HG03139 (cell line): ENCODE measurements around the gene ATXN7L1.

Experiments used
- ATAC-seq: cut with Tn5 transposase; IDR thresholded peaks from one replicate; pipeline ENCODE4 v1.9.1; 2021; ENCODE audit not compliant: unreplicated experiment

Gene ATXN7L1

DNA sequence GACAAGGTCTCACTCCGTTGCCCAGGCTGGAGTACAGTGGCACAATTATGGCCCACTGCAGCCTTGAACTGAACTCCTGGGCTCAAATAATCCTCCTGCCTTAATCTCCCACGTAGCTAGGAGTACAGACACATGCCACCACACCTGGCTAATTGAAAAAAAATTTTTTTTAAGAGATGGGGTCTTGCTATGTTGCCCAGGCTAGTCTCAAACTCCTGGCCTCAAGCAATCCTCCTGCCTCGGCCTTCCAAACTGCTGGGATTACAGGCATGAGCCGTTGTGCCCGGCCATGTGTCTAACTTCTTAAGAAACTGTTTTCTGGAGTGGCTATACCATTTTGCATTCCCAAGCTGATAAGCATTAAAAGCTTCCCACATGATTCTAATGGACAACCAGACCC, 285.6 kb downstream of the ATXN7L1 start:
- ATAC-seq: no peak

DNA sequence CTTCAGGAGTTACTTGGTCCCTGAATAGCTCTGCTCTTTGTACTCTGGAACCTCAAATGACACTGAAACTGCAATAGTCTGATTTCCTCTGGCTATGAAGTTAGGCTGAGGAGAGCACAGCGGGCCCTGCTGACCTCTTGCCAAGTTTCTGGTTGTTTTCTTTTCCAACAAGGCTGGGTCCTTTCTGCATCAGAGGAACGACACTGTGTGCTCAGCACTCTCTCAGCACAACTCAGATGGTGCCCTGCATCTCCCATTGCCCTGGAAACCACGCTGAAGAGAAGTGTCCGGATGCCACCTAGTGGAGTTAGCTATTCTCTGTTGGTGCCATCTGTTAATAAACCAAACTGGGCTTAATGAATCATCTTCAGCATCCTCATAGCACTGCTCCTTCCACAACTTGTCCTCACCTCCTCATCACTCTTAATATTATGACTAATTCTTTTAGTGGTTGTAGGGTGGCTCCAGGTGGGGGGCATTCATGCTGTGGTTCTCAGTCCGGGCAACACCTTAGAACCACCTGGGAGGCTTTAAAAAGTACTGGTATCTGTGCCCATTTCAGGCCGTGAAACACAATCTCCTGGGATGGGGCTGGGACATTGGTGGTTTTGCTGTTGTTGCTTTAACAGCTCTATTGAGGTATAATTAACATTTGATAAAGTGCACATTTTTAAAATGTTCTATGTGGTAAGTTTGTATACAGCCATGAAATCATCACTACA, 286.9 kb downstream of the ATXN7L1 start:
- ATAC-seq: peak; percentile 89

DNA sequence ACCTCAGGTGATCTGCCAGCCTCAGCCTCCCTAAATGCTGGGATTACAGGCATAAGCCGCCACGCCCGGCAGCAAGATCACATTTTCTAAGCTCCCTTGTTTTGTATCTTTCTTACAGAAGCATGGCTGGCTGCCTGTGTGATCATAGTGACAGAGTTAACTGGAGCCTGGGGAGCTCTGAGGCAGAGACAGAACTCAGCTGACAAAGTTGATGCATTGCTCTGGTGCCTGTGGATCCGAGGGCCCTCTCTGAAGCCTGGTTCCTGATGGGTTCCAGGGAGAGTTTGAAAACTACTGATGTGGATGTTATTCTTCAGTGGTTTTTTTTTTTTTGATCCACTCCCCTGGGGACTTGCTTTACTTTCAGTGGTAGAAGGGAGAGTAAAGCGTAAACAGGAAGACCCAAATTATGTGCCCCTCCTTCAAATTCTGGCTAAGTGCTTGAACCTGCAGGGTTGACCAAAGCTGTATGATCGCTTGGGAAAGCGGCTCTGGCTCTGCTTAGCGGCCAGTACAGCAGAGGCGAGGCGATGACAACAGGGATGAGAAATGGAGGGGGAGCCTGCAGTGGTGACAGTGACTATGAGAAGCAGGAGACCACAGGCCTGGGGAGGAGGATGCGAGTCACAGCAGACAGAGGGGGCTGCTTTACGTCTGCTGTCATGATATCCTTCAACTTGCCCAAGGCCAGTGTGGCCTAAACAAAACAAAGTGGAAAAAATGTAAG, 288.3 kb downstream of the ATXN7L1 start:
- no peak for ATAC-seq

DNA sequence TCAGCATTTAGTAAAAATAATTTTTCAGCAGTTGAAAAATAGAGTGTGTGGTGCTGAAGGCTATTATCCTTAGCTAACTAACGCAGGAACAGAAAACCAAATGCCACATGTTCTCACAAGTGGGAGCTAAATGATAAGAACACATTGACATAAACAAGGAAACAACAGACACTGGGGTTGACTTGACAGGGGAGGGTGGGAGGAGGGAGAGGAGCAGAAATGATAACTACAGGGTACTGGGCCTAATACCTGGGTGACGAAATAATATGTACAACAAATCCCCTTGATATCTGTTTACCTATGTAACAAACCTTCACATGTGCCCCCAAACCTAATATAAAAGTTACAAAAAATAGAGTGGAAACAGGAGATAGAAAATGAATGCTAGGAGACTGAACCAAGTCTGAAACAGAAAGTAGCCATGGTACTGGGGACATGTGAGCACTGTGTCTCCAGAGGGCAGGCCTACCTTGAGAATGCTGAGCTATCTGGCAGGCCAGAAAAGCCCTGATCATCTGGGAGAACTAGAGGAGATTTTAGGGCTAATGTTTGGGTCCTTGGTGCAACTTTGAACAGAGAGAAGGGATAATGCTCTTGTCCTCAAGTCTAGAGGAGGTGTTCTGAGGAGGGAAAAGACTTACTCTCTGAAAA, 290.4 kb downstream of the ATXN7L1 start:
- no peak for ATAC-seq

DNA sequence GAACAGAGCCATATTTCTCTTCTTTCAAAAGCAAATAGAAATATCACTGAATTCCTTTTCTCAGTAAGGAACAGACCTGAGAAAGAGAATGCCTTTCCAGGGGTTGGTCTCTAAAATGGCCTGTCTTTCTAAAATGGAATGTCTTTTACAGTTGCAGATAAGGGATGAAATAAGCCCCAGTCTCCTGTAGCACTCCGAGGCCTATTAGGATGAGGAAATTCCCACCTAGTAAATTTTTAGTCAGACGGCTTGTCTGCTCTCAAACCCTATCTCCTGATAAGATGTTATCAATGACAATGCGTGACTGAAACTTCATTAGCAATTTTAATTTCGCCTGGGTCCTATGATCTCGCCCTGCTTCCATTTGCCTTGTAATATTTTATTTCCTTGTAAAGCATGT, 292.2 kb downstream of the ATXN7L1 start:
- no peak for ATAC-seq

DNA sequence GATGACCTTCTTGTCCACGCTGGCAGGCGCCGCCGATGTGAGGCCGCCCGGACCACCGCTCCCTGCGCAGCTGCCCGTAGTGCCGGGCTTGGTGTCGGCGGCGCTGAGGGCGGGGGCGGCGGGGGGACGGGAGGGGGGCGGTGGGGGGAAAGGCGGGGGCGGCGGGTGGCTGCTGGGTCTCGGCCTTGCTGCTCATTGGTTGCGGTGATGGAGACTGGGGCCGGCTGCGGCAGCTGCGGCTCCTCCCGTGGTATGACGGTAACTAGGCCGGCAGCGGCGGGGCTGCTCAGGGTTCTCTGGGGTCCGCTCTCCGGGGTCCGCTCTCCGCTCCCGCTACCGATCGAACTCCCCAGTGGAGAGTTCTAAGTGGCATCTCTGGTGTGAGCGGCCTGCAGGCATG, 293.3 kb downstream of the ATXN7L1 start:
- no peak for ATAC-seq

DNA sequence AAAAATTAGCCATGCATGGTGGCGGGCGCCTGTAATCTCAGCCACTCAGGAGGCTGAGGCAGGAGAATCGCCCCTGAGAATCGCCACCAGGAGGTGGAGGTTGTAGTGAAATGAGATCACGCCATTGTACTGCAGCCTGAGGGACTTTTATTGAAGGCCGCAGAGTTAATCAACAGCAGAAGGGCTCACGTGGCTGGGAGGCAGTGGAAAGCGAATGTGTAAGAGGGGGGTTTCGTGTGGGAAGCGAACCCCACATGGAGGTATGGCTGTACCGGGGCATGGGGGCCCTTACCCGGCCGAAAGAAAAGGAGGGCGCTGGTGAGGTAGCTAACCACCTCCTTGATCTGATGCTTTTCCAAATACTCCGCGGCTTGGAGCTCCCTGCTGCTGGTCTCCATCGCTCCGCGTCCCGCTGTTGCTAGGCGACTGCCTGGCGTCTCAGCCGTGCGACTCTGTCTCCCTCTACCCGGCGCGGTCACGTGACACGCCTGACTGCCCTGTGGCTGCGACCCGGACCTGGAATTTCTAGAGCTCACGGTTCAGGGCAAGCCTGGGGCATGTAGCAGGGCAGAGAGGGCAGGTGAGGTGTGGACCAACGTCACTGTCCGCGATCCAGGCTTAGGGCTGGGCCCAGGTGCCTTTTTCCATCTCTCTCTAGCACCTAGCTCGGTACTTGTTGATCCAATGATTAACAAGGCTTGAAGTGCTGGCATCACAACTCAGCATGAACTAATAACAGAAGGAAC, 295.2 kb downstream of the ATXN7L1 start, which contains the start of gene EFCAB10:
EFCAB10 (minus strand) TSS at position 428 of the 746 bp plus-strand sequence; CDS start at position 398, 30 bp downstream.
- ATAC-seq: no peak

DNA sequence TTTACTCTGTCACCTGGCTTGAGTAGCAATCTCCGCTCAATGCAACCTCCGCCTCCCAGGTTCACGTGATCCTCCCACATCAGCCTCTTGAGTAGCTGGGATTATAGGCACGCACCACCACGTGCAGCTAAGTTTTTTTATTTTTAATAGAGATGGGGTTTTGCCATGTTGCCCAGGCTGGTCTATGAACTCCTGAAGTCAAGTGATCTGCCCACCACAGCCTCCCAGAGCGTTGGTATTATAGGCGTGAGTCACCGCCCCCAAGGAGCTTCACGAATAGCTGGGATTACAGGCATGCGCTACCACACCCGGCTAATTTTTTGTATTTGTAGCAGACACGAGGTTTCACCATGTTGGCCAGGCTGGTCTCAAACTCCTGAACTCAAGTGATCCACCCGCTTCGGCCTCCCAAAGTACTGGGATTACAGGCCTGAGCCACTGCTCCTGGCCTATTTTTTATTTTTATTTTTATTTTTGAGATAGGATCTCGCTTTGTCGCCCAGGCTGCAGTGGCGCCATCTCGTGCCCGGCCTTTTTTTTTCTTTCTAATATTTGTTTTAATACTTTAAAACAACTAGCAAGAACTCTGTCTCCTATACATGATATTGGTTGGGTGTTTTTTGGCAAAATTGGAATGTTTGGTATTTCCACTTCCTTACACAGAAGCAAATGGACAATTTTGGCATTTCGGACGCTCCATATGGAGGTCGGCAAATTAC, 296.2 kb downstream of the ATXN7L1 start:
- no peak for ATAC-seq

DNA sequence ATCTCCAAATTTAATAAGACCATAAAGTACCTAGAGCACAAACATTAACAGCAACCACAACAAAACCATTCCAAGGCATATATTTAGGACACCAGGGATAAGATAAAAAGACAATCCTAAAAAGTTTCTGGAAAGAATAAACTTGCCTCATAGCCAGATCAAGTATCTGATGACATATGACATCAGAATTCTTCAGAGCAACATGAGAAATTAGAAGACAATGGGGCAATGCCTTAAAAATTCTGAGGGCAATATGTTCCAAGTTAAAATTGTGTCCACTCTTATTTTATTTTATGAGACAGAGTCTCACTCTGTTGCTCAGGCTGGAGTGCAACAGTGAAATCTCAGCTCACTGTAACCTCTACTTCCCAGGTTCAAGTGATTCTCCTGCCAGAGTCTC, 297.9 kb downstream of the ATXN7L1 start:
- no peak for ATAC-seq

DNA sequence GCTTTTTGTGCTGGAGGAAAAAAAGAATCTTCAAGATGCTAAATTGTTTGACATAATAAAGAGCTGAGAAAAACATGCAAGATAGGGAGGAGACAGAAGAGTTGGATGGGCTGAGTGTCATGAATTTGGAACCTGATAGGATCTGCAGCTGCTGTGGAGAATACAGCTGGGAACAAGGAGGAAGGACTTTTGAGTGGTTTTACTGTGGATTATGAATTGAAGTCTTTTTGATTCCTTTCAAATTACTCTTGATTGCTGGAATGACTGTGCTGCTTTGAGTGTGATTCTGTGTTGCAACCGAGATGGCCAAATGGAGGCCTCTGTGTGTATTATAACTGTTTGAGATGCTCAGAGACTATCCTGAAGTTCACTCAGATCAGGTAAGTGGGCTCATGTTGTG, 299.1 kb downstream of the ATXN7L1 start:
- no peak for ATAC-seq

DNA sequence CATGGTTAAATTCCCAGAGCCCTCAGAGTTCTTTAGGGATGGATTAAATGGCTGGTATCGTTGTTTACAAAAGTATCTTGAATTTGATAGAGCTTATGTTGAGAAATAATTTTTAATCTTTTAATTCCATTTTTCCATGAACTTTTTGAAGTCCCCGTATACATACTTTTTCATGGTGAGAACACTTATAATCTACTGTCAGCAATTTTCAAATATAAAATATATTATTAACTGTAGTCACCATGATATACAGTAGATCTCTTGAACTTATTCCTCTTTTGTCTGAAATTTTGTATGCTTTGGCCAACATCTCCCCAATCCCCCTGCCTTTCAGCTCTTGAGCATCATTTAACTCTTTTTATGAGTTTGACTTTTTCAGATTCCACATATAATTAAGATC, 304.5 kb downstream of the ATXN7L1 start:
- ATAC-seq: no peak

DNA sequence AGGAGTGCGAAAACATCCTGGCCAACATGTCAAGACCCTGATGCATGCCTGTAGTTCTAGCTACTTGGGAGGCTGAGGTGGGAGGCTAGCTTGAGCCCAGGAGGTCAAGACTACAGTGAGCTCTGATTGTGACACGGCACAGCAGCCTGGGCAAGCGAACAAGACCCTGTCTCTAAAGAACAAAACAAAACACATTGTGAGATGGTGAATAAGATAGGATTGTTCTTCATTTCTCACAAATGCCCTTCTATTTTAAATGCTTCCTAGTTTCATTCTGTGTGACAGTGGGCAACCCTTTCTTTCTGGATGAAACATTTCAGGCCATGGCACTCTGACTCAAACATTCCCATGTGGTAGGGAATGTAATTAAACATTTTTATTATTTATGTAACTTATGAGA, 308.6 kb downstream of the ATXN7L1 start:
- ATAC-seq: no peak

DNA sequence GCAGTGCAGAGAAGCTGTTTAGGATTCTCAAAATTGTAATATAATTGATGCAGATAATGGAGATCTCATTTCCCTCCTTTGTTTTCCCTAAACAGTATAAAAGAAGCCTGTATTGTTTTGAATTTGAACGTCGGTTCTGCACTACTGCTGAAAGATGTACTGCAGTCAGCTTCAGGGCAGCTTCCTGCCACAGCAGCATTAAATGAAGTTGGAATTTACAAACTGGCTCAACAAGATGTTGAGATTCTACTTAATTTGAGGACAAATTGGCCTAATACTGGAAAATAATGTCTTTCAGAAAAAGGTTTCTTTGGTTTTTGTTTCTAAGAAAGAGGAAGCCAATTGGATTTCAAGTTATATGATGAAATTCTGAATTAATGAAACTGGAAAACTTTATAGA, 309.4 kb downstream of the ATXN7L1 start:
- no peak for ATAC-seq

DNA sequence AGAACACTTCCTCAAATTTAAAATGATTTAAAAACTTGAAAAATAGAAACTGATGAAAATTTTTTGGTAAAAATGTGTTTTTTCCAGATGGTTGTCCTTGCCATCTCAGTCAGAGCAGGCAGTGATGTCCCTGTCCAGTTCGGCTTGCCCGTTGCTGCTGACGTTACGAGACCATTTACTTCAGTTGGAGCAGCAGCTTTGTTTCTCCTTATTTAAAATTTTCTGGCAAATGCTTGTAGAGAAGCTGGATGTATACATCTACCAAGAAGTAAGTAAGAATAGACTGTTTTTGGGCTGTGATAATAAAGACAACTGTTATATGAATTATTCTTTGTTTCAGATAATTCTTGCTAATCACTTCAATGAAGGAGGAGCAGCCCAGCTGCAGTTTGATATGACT, 311.2 kb downstream of the ATXN7L1 start:
- ATAC-seq: no peak

DNA sequence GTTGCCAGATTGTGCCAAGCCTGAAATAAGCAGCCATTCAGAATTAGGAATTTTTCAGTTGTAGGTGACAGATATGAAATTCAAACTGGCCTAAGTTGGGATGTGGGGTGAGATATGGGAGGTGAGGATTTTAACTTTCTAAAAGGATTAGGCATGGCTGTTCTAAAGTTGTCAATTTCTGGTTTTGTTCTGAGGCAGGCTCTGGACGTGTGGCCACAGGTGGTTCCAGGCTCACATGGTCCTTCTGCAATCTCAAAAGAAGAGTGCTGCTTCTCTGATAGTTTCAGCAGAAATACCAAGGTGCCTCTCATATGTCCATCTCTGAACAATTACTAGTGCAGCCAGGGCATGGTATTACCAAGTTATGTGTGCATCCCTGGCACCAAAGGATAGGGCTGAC, 316.5 kb downstream of the ATXN7L1 start:
- ATAC-seq: no peak
